IMR-90 (cell line): ENCODE measurements around the gene GLYATL2. TPM values are rescaled to one million over a fixed set of nuclear protein-coding genes. Genes with fewer than 3 reads are reported as not detected.

Experiments
- ATAC-seq: fragments of 200-7000 bp; cut with Tn5 transposase; 2 replicates; pipeline ENCODE4 v1.9.1; 2020; ENCODE audit warnings: low read depth, mild to moderate bottlenecking, moderate library complexity
- BruUV-seq: library from RNA; stranded (reverse); fragments of 400-500 nt; replicated peaks from 2 replicates; lab custom pipeline; 2021; lab: Mats Ljungman, UMichigan
- CTCF ChIA-PET: fragments of 300-600 bp; formaldehyde crosslinking; extraction: SDS; loops from one replicate; lab custom pipeline; 2021; ENCODE audit warnings: antibody characterized with exemption; lab: Yijun Ruan, JAX
- POLR2A ChIA-PET: fragments of 300-600 bp; sonication (Branson Sonifier 250); formaldehyde crosslinking; loops from one replicate; lab custom pipeline; 2022; ENCODE audit warnings: antibody characterized with exemption; ENCODE audit not compliant: unreplicated experiment; lab: Charles Lee
- DNase-seq: peaks from one replicate; pipeline ENCODE4 v3.0.0; 2013
- H2AFZ ChIP-seq: replicated peaks from 2 replicates; pipeline ENCODE3; 2013; ENCODE audit warnings: low read length, mild to moderate bottlenecking; ENCODE audit not compliant: poor library complexity
- H2AK5ac ChIP-seq: 2 replicates; pipeline ENCODE4 v1.6.1; 2013; ENCODE audit warnings: low read depth, low read length, inconsistent platforms
- H2AK9ac ChIP-seq: replicated peaks from 2 replicates; pipeline ENCODE3; 2013; ENCODE audit warnings: mild to moderate bottlenecking, low read depth, low read length, moderate library complexity; ENCODE audit not compliant: poor library complexity
- H2BK120ac ChIP-seq: 2 replicates; pipeline ENCODE4 v1.6.1; 2013; ENCODE audit warnings: low read depth, low read length, inconsistent platforms
- H2BK15ac ChIP-seq: 3 replicates; pipeline ENCODE4 v1.6.1; 2013; ENCODE audit warnings: low read depth, low read length, inconsistent platforms
- H2BK20ac ChIP-seq: 2 replicates; pipeline ENCODE4 v1.6.1; 2013; ENCODE audit warnings: low read depth, mild to moderate bottlenecking, inconsistent platforms, low read length, moderate library complexity
- H2BK5ac ChIP-seq: 2 replicates; pipeline ENCODE4 v1.6.1; 2013; ENCODE audit warnings: mild to moderate bottlenecking, low read depth, low read length, inconsistent platforms; ENCODE audit not compliant: poor library complexity, severe bottlenecking
- H3K14ac ChIP-seq: replicated peaks from 2 replicates; pipeline ENCODE4 v1.6.1; 2013; ENCODE audit warnings: low read depth, low read length, inconsistent platforms
- H3K18ac ChIP-seq: 2 replicates; pipeline ENCODE4 v1.6.1; 2013; ENCODE audit warnings: low read depth, low read length, control low read depth
- H3K23ac ChIP-seq: 2 replicates; pipeline ENCODE4 v1.6.1; 2013; ENCODE audit warnings: low read depth, low read length, inconsistent platforms
- H3K27ac ChIP-seq: 2 replicates; pipeline ENCODE4 v1.5.1; 2013; ENCODE audit warnings: mild to moderate bottlenecking, control low read depth, low read length; ENCODE audit not compliant: insufficient read depth
- H3K27me3 ChIP-seq: 2 replicates; pipeline ENCODE4 v1.6.1; 2013; ENCODE audit warnings: low read length; ENCODE audit not compliant: control insufficient read depth, insufficient read depth
- H3K36me3 ChIP-seq: 2 replicates; pipeline ENCODE4 v1.6.1; 2013; ENCODE audit warnings: low read length, mixed read lengths; ENCODE audit not compliant: control insufficient read depth, insufficient read depth
- H3K4ac ChIP-seq: 2 replicates; pipeline ENCODE4 v1.6.1; 2013; ENCODE audit warnings: low read depth, low read length, inconsistent platforms
- H3K4me1 ChIP-seq: 2 replicates; pipeline ENCODE4 v1.6.1; 2013; ENCODE audit warnings: low read length, mixed read lengths; ENCODE audit not compliant: control insufficient read depth, insufficient read depth
- H3K4me2 ChIP-seq: 2 replicates; pipeline ENCODE4 v1.6.1; 2013; ENCODE audit warnings: low read depth, mild to moderate bottlenecking, control low read depth, low read length, moderate library complexity
- H3K4me3 ChIP-seq: 2 replicates; pipeline ENCODE4 v1.5.1; 2013; ENCODE audit warnings: low read depth, mild to moderate bottlenecking, control low read depth, low read length, moderate library complexity; ENCODE audit not compliant: insufficient read depth
- H3K56ac ChIP-seq: 2 replicates; pipeline ENCODE4 v1.6.1; 2013; ENCODE audit warnings: low read length, inconsistent platforms; ENCODE audit not compliant: insufficient read depth; ENCODE audit errors: extremely low read depth
- H3K79me1 ChIP-seq, 2 experiments: 2 replicates each; pipeline ENCODE4 v1.6.1; 2013; ENCODE audit warnings: low read length in 2 of 2, inconsistent platforms in 1 of 2, low read depth in 1 of 2
- H3K9ac ChIP-seq: 2 replicates; pipeline ENCODE4 v1.6.1; 2013; ENCODE audit warnings: low read depth, low read length, control low read depth
- H3K9me1 ChIP-seq: 2 replicates; pipeline ENCODE4 v1.6.1; 2013; ENCODE audit warnings: low read length, inconsistent platforms; ENCODE audit not compliant: insufficient read depth
- H3K9me3 ChIP-seq: 2 replicates; pipeline ENCODE4 v1.6.1; 2013; ENCODE audit warnings: low read length; ENCODE audit not compliant: control insufficient read depth, insufficient read depth
- H4K20me1 ChIP-seq: 2 replicates; pipeline ENCODE4 v1.6.1; 2013; ENCODE audit warnings: low read length, inconsistent platforms; ENCODE audit not compliant: insufficient read depth
- H4K5ac ChIP-seq: 2 replicates; pipeline ENCODE4 v1.6.1; 2013; ENCODE audit warnings: mild to moderate bottlenecking, low read depth, low read length, control low read depth
- H4K8ac ChIP-seq, 2 experiments: 2 replicates each; pipeline ENCODE4 v1.6.1; 2013; ENCODE audit warnings: low read depth in 2 of 2, low read length in 2 of 2, control low read depth in 1 of 2, inconsistent platforms in 1 of 2
- H4K91ac ChIP-seq: 2 replicates; pipeline ENCODE4 v1.6.1; 2013; ENCODE audit warnings: low read depth, low read length, inconsistent platforms; ENCODE audit not compliant: insufficient read depth
- CEBPB ChIP-seq: IDR thresholded peaks from 2 replicates; pipeline ENCODE4 v1.6.1; 2012; ENCODE audit warnings: low read depth, low read length, improper control_type of control experiment
- ELK1 ChIP-seq: fragments of 150-350 bp; IDR thresholded peaks from 2 replicates; pipeline ENCODE4 v1.6.1; 2016; ENCODE audit warnings: low read depth, mild to moderate bottlenecking, low read length, moderate library complexity, borderline replicate concordance
- MAZ ChIP-seq: IDR thresholded peaks from 2 replicates; pipeline ENCODE4 v1.6.1; 2012; ENCODE audit warnings: low read depth, mild to moderate bottlenecking, low read length, improper control_type of control experiment, moderate library complexity, borderline replicate concordance
- MXI1 ChIP-seq: IDR thresholded peaks from 2 replicates; pipeline ENCODE4 v1.6.1; 2012; ENCODE audit warnings: low read depth, mild to moderate bottlenecking, low read length, moderate library complexity, borderline replicate concordance
- NFE2L2 ChIP-seq: fragments of 150-350 bp; IDR thresholded peaks from 2 replicates; pipeline ENCODE4 v1.6.1; 2016; ENCODE audit warnings: low read depth, mild to moderate bottlenecking, low read length
- RAD21 ChIP-seq: IDR thresholded peaks from 2 replicates; pipeline ENCODE4 v1.6.1; 2012; ENCODE audit warnings: low read length, improper control_type of control experiment
- RCOR1 ChIP-seq: IDR thresholded peaks from 2 replicates; pipeline ENCODE4 v1.6.1; 2012; ENCODE audit warnings: mild to moderate bottlenecking, low read length, improper control_type of control experiment; ENCODE audit not compliant: insufficient replicate concordance
- RFX5 ChIP-seq: IDR thresholded peaks from 2 replicates; pipeline ENCODE4 v1.8.0; 2012; ENCODE audit warnings: low read depth, mild to moderate bottlenecking, low read length, moderate library complexity
- SMC3 ChIP-seq: fragments of 150-350 bp; IDR thresholded peaks from 2 replicates; pipeline ENCODE4 v1.6.1; 2016; ENCODE audit warnings: low read depth, mild to moderate bottlenecking, antibody characterized with exemption, low read length, moderate library complexity
- WGBS, 2 experiments: methylation state at CpG; one replicate each; pipeline versions ENCODE4 v1.1.5 to v1.1.7; 2013; ENCODE audit warnings: missing lambda C conversion rate in 2 of 2; ENCODE audit not compliant: insufficient read length in 1 of 2; ENCODE audit errors: extremely low coverage in 2 of 2; 5-methylcytosine and 5-hydroxymethylcytosine counted together
- dilution Hi-C: fragments of 300-500 bp; cut with HindIII; formaldehyde crosslinking; loops from one replicate; pipeline ENCODE4 v1.14.3; 2018; ENCODE audit warnings: low sequenced_read_pairs; ENCODE audit not compliant: unreplicated experiment
- in situ Hi-C: fragments of 300-500 bp; cut with MboI; formaldehyde crosslinking; loops from 3 replicates; pipeline ENCODE4 v1.14.3; 2019; ENCODE audit warnings: low sequenced_read_pairs, inconsistent platforms, mixed read lengths
- intact Hi-C: fragments of 100-400 bp; cut with micrococcal nuclease; formaldehyde crosslinking; loops from 2 replicates; pipeline ENCODE4 v1.10.0; 2022
- polyA plus RNA-seq, 3 experiments: library from polyadenylated mRNA; depleted of rRNA; stranded (reverse); fragments of >200 nt; gene quantifications; 2 replicates each; pipeline ENCODE4 v1.2.3, GENCODE V29; 2012; ENCODE audit warnings: low replicate concordance in 1 of 3
- total RNA-seq: library from RNA; depleted of rRNA; stranded (reverse); fragments of >200 nt; gene quantifications from 2 replicates; pipeline ENCODE4 v1.2.3, GENCODE V29; 2012

The GLYATL2 gene
- total and polyA plus RNA-seq, 2 of the 4 experiments (the other 2 are of a cell fraction) = 0.36 to 0.77 TPM

GRCh38 chr11:58832056-58832645, 12.4 kb downstream of the GLYATL2 start:
- Histone ChIP-seq H3K9me1 (no peaks in the 10 kb centered on the region), H2BK120ac (no peak overlapping the region), H2BK15ac (no peak overlapping the region), H4K91ac (no peak overlapping the region), H3K27ac (no peak overlapping the region), H3K18ac (no peak overlapping the region), H3K9ac (no peak overlapping the region), H2BK20ac (no peak overlapping the region), H2AFZ (no peak overlapping the region), H3K4me1 (no peaks in the 10 kb centered on the region), H2BK5ac (no peak overlapping the region), H2AK9ac (no peak overlapping the region), H4K20me1 (no peaks in the 10 kb centered on the region), H3K56ac (no peak overlapping the region), H2AK5ac (no peak overlapping the region), H3K14ac (no peak overlapping the region), H3K4me3 (no peak overlapping the region), H3K9me3 (no peaks in the 10 kb centered on the region), H3K4ac (no peak overlapping the region), H3K36me3 (no peaks in the 10 kb centered on the region), H4K5ac (no peak overlapping the region), H3K4me2 (no peak overlapping the region), H3K23ac (no peak overlapping the region), H3K79me1 (no peaks in the 10 kb centered on the region), H4K8ac (no peak overlapping the region), H3K27me3 (no peaks in the 10 kb centered on the region)
- no peak for TF ChIP-seq RCOR1
- TF ChIP-seq RAD21 = no peak
- no peak for TF ChIP-seq RFX5
- no peak for TF ChIP-seq CEBPB
- no peak for TF ChIP-seq NFE2L2
- no peak for TF ChIP-seq ELK1
- TF ChIP-seq MAZ = no peak
- no peak for TF ChIP-seq MXI1
- TF ChIP-seq SMC3 = no peak
- intact Hi-C loops = no loop called here
- BruUV-seq = no TSS peak
- CTCF ChIA-PET = no interaction called here
- DNase-seq (no peak), ATAC-seq (no peak)
- dilution Hi-C loops = no loop called here
- WGBS, 2 experiments = no CpG with 5 or more reads among the region's 1 CpG
- POLR2A ChIA-PET = no interaction called here
- in situ Hi-C loops = no loop called here
